NCI-H2227 (cell line): ENCODE measurements around the gene ICOSLG.
"Not testable (repeated sequence)": the region's sequence is repeated elsewhere in the genome, so short reads cannot be mapped to it uniquely, and the experiment has no call there.

ENCODE experiments used
- DNase-seq: peaks from one replicate; lab custom pipeline; 2025; ENCODE audit not compliant: unreplicated experiment; lab: John Stamatoyannopoulos, UW

ICOSLG gene

DNA sequence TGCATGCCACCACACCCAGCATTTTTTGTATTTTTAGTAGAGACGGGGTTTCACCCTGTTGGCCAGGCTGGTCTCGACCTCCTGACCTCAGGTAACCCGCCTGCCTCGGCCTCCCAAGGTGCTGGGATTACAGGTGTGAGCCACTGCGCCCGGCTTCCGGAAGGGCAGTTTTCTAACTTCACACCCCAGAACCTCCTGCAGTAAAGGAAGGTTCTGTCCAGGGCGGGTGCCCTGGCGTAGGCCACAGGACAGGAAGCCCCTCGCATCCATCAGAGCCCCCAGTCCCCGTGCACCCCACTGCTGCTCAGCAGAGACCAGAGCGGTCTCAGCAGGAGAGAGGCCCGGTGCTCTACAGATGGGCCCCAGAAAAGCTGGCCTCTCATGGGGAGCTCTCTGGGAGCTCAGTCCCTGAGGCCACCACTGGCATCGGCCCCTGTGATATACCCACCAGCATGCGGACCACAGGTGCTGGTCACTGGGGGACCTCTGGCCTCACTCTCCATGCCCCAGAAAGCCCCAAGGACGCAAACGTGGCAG is 25.1 kb upstream of the ICOSLG start:
- no peak for DNase-seq

DNA sequence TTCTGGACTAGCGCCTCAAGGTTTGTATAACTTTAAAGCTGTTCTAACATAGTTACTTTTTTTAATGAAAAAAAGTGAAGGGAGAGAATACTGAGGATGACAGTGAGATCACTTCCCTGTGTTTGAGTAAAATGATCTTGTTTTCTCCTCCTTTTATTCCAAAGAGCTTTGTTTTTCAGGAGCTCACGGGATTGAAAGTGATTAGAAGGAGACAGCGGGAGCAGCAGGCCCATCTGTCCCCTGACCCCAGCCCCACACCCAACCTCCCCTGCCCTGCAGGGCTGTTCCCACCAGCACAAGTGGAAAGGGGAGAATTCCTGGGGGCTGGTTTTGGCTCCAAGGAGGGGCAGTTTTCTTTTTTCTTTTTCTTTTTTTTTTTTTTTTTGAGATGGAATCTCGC is 23.0 kb upstream of the ICOSLG start:
- DNase-seq: no peak

DNA sequence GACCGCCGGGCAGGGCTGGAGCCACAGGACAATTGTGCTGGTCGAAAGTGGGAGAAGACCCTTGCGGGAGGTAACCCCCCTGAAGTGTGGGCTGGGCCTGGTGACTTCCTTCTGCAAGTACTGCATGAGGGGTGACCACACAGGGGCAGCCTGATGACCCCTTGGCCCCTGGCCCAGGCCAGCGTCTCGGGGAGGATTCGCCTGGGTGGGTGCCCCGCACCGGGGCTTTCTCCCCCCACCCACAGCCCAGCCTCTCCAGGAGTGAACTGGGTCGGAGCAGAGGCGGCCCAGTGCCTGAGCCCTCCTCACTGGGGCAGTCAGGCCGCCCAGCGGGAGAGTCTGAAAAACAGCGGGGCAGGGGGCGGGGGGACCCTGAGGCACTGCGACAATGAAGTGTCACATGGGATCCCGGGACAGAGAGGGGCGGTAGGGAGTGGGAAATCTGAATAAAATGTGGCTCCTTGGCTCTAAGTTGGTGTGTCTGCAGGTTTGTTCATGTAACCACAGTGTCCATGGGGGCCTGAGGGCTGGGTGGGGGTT is 22.5 kb upstream of the ICOSLG start:
- no peak for DNase-seq

DNA sequence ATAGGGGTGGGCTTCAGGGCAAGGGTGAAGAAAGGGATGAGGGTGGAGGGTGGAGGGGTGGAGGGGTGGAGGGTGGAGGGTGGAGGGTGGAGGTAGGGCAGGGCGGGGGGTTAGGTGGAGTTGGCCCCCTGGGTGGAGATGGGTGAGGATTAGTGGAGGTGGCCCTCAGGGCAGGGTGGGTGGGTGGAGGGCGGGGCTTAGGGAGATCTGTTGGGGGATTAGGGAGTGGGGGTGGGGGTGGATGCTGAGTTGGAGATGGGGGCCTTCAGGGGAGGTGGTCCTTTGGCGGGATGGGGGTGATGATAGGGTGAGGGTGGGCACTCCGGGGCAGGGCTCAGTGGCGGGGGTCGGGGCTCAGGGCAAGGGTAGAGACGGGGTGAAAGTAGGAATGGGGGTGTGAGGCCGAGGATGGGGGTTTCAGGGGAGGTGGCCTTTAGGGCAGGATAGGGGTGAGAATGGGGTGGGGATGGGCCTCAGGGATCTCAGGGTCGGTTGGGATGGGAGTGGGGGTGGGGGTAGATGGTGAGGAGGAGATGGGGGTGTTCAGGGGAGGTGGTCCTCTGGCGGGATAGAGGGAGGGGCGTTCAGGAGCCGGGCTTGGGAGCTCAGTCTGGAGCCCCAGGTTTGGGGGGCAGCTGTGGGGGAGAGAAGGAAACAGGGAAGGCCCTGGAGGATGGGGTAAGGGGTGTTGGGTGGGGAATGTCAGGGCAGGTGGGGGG is 21.8 kb upstream of the ICOSLG start:
- DNase-seq: no peak

DNA sequence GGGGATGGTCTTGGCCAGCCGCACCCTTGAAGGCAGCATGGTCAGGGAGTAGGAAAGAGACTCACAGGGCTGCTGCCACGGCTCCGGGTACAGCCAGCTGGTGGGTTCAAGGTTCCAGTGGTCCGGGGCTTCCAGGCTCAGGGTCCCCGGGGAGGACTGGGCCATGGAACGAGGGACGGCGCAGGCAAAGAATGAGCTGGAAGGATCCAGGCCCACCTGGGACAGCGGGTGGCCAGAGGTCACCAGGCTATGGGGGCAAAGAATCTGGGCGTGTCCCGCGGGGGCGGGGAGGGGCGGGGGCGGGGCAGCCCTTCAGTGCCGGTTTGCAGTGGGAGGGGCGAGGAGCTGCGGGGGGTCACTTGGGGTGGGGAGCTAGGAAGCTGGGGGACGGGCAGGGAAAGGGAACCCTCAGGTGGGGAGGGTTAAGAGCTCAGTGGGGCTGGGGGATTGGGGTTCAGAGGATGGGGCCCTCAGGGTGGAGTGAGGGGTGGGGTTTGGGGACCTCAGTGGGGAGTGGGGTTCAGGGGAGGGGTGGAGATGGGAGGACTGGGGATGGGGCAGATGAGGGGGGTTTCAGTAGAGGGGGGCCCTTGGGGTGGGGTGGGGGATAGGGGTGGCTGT is 21.0 kb upstream of the ICOSLG start, which contains the start of gene DNMT3L:
Gene DNMT3L (minus strand): TSS at position 223 of the 621 bp plus-strand sequence. CDS start 638 bp downstream, outside the sequence.
- DNase-seq: no peak

DNA sequence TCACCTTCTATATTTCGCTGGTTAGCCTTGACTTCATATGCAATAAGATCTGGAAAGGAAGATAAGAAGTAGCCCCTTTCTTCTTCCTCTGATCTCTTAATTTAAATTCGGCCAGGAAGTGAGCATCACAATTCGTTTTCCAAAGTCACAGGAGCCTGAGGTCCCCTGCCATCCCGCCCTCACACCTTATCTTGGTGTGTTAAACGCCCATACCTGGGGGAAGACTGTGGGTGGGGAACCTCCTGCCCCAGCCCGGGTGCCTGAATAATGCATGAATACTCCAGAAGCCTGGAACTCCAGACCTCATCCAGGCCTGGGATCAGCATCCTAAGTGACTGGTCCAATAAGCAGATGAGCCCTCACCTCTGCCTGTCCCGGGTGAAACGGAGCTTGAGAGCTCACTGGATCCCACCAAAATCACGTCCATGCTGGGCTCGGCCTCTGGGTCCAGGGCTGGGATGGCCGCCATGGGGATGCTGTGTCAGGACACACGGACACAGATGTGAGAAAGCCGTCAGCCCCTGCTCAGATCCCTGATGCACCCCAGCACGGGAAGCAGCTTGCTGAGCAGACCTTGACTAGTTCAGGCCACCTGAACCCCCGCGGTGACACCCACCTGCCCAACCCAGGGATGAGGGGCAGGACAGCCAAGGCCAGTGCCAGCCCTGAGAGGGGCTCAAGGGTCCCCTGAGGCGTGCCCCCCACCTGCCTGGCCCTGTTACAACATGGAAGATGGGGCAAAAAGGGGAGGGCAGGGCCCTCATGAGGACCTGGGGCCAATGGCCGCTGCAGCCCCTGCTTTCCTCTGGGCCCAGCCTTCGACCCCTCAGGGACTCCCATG is 20.3 kb upstream of the ICOSLG start:
- DNase-seq: no peak

DNA sequence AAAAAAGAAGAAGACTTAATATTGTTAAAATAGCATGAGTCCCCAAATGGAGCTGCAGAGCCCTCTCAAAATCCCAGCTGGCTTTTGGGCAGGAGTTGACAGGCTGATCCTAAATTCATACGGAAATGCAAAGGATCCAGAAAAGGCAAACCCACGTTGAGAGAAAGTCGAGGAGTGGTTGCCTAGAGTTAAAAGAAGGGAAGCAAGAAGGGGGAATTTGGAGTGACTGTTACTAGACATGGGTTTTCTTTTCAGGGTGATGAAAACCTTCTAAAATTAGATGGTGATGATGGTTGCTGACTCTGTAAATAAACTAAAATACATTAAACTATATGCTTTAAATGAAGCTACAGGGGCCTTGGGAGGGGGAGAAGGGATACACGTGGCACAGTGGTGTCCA is 19.3 kb upstream of the ICOSLG start:
- DNase-seq: no peak

DNA sequence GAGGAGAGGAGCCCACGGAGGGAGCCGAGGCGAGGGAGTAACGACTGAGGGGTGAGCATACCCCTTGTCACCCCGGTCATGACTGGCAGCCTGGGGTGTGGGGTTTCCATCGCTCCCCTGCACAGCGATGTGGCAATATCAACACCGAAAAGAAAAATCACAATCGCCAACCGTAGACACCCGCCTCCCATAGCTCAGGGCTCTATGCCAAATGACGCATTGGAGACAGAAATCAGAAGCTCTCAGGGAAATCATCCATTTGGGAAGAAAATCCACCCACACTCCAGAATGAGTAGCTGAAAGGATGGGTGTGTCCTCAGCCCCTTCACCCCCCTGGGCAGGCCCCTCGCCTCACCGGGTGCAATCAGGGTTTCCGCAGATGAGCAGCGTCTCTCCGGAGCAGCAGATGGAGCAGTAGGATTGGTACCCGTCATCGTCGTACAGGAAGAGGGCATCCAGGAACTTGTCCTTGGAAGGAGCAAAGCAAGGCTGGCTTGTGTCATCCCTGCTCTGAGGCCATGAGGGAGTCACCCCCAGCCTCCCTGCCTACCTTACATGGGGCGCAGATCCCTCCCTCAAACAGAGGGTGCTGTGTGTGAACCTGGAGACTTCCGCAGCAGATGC is 18.5 kb upstream of the ICOSLG start:
- DNase-seq: no peak

DNA sequence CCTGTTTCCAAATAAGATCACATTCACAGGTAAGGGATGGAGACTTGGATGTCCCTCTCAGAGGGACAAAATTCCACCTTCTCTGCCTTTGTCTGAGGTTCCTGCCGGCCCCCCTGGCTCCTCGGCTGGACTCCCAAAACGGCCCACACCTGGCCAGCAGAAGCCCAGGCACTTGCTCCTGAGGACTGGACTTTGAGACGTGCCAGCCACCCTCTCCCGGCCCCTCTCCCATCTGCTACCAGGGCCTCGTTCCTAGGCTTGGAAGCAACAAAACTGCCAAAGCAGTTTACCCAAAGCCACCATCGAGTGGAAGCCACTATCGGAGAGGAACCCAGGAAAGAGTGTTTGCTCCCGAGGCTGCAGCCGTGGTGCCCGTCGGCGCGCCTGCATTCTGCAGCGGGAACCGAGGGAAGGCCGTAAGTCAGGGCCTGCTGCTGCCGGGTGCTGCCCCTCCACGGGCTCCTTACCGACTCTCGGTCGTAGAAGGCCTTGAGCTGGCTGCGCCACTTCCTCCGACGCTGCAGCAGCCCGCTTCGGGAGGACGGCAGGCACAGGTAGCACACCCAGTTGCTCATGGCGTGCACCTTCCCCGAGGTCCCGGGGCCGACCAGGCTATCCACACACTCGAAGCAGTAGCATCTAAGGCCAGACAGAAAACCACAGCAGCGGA is 17.4 kb upstream of the ICOSLG start:
- no peak for DNase-seq

DNA sequence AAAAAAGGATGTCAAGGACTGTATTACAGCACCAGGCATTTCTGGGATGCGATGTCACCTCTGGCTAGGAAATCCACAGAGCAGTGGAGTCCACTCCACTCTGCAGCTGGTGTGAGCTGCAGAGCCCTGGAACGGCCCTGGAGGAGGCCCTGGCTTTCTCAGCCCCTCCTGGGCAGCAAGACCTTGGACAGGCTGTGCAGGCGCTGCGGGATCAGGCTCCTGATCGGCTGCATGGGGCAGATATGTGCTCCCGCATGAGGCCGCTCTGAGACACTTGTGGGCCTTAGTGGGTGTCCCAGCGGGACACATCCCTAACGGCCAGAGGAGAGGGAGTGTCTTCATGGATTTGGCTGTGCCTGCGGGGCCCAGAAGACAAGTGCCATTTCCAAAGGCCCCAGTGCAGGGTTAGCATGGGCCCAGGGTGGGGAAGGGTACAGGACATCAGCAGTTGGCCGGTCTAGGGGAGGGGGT is 14.8 kb upstream of the ICOSLG start:
- no peak for DNase-seq

DNA sequence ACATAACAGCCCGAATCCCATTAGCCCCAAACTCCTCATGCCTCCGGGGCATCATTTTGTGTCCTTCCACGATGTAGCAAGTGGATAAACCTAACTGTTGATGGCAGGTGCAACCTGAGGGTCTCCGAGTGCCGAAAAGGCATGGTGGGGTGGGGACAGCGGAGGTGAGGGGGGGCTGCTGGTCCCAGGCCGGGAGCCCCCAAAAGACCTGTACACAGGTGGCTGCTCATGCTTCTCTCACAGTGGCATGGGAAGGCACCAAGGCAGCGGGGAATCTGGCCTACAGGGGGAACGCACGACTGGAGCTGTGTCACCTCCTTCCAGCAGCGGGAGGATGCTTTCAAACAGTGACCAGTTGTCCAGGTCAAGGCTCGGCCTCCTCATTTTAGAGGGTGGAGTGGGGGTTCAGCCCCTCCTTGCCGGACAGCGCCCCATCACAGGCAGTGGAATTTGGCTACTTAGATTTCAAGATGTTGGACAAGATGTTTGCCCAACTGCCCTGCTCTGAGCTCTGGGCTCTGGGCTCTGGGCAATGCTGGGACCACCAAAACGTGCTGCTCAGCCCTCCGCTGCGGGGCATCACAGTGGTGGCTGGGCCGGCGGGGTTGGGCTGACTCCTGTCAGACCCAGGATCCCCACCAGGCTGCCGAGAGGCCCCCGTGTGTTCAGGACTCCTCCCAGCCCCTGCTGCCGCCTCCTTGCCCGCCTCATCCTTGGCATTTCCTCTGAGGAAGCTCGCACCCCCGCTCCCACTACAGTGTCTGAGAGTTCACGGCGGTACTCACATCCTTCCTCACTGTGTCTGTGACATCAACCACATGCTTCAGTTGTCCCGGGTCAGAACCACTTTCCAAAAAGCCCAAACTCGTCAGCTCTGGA is 13.3 kb upstream of the ICOSLG start:
- no peak for DNase-seq

DNA sequence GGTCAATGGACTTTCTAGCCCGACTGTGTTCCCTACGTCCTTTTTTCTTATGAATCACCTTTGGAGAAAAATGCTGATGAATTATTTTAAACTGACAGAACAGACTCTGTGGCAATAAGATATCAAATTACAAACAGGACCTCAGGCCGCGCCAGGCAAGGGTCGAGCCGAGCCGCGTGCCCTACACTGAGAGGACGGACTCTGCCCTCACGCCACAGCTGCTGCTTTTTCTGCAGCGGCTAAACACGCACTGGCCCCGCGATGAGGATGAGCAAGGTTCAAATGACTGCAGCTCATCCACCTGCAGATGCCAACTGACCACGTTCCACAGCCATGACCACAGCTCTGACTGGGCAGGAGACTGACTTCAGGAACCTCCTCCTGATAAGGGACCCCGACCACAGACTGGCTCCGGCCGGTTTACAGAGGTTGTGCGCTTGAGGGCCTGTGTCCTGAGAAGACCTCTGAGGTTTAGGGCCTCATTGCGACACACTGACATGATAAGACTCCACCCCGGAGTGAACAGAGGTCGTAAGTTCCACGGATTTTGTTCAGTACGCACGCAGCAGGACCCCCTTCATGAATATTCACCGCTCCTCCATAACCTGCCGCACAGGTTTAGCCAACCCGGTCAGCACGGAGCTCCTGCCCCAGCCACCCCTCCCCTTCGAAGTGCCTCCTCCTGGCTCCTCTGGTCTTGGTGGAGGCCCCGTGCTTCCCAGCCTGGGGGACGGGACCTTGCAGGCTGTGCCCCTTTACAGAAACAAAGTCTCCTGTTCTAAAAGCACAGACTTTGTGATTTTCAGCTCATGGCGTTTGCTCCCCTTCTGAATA is 8.7 kb upstream of the ICOSLG start:
- DNase-seq: not testable (repeated sequence)

DNA sequence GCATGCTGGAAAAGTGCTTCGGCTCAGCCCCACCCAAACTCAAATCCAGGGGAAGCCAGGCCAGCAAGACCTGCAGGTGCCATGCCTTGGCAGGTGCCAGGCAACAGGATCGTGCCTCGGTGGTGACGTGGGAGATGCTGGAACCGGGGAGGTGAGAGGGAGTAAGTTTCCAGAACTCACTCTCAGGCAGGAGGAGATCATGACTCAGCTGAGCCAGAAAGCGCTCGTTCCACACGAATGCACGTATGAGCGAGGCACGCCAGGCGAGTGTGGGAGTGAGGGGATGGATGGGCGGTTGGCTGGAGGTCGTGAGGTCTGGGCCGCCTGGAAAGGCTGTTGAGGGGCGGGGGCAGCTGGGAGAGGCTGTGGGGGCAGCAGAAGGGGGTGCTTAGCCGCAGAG is 7.2 kb upstream of the ICOSLG start:
- DNase-seq: not testable (repeated sequence)

DNA sequence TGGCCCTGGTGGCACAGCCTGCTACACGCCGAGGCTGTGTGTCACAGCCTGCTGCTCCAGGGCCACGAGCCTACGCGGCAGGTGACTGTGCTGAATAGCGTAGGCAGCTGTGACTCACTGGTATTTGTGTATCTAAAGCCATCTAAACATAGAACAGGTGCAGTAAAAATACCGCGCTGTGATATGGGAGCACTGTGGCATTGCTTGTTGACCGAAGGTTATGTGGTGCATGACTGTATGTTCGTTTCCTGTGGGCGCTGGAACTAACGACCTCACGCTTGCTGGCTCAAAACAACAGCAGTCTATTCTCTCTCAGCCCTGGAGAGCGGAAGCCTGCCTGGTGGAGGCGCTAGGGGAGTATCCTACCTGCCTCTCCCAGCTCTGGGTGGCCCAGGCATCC is 3.2 kb upstream of the ICOSLG start:
- DNase-seq: not testable (repeated sequence)

DNA sequence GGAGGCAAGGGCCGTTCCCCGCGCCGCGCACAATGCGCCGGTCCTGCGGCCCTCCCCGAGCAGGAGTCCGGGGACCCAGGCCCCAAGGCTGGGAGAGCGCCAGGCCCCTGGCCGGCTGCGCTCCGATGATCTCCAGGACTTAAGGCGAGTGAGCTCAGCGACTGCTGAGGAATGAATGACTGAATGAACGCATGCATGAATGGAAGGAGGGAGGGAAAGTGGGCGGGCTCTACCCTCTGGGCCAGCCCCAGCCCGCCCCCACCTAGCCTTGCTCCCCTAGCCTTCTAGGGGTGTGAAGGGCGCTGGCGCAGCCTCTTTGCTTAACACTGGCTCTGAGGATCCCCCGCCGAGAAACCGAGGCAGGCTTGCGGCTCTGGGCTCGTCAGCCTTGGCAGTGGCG is 538 bp upstream of the ICOSLG start:
- not testable (repeated sequence) for DNase-seq

DNA sequence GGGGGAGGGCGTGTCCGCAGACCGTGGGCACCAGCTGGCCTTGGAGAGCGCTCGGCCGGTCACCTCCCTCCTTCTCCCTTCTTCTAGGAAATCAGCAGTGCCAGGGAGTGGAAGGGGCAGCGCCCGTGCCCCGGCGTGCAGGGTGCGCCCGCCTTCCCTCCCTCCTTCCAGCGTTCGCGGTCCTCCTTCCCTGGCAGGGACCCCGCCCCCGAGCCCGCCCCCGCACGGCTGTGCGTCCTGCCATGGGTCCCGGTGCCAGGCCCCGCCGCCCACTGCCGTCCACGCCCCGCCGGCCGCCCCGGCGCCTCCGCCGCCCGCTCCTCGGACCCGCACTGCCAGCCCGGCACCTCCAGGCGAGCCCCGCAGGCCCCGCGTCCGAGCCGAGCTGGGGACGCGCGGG is 390 bp downstream of the ICOSLG start:
- DNase-seq: not testable (repeated sequence)

DNA sequence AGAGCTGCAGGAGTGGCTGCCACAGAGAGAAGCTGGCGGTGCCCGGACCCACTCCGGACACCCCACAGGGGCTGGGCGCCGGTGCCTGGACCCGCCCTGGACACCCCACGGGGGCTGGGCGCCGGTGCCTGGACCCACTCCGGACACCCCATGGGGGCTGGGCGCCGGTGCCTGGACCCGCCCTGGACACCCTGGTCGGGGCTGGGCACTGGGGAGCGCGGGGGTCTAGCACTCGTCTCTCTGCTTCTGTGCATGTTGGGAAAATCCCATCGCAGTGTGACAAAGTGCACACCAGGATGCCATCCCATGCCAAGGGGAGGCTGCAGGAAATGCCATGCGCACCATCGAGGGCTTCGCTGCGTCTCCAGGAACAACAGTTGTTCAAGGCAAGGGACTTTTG is 11.2 kb downstream of the ICOSLG start:
- not testable (repeated sequence) for DNase-seq

DNA sequence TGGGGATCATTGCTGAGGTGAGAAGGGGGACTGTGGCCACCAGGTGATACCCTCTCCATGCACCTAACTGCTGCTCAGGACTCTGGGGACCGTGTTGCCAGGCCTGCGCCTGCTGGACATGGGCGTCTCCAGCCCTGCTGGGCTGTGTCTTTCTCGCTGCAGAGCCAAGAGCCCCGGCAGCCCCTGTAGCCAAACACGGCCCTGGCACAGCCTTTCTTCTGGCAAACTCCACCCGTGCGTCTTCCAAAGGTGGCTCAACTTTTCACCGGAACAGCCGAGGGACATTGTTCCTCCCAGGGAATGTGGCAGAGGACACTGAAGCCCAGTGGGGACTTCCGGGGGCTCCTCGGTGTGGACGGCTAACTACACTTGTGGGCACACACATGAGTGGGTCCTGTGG is 12.6 kb downstream of the ICOSLG start:
- DNase-seq: not testable (repeated sequence)
